NCI-H510A (cell line): Measurements from ENCODE around the gene PER3.
"Not testable (repeated sequence)": the region's sequence is repeated elsewhere in the genome, so short reads cannot be mapped to it uniquely, and the experiment has no call there.

Source experiments
- DNase-seq: peaks from one replicate; lab custom pipeline; 2025; lab: John Stamatoyannopoulos, UW

PER3 gene

GRCh38 chr1:7780976-7781375 is 3.1 kb upstream of the PER3 start:
- DNase-seq: no peak

DNA sequence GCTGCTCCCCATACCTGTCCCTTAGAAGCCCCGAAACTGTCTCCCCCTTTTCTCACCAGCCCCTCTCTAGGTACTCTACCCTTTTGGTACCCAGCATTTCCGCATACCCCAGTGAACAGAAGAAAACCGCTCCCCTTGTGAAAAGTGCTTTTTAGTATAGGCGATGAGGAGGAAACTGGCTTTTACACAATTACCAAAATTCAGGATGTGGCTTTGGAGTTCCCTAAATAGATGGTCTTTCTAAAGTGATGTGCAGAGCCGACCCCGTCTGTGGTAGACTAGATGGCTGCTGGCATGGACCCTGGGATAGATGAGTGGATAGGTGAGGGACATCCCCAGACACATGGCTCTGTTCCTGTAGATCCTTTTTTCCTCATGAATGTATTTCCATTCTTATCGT is 2.6 kb upstream of the PER3 start:
- no peak for DNase-seq

DNA sequence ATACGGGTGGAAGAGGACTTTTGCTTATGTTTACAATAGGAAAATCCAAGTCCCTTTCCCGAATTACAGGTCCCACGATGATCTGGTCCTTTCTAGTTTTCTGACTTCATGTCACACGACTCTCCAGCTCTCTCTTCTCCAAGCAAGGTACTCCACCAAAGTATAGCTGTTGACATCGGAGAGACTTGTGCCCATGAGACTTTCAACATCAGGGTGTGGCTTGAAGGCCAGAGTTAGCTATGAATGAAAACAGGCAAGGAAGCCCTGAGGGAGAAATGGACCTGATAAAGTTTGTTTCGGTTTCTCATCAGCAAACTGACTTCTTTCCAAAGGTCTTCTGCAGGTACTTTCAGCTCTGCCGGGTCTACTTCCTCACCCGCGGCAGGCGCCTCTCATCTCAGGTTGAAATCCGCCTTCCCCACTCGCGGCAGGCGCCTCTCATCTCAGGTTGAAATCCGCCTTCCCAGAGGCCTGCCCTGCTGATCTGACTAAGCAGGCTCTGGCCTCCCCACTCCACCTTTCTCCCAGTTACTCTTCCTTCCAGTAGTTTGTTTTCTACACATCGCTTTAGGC is 2.1 kb upstream of the PER3 start:
- no peak for DNase-seq

- DNase-seq: peak; percentile 95
Observed at GRCh38 chr1:7783178-7783711, 846 bp upstream of the PER3 start.

GRCh38 chr1:7784492-7785071 is 491 bp downstream of the PER3 start:
- DNase-seq: peak; percentile 77

GRCh38 chr1:7785108-7785507 is 1.0 kb downstream of the PER3 start:
- peak; percentile 16 for DNase-seq

DNA sequence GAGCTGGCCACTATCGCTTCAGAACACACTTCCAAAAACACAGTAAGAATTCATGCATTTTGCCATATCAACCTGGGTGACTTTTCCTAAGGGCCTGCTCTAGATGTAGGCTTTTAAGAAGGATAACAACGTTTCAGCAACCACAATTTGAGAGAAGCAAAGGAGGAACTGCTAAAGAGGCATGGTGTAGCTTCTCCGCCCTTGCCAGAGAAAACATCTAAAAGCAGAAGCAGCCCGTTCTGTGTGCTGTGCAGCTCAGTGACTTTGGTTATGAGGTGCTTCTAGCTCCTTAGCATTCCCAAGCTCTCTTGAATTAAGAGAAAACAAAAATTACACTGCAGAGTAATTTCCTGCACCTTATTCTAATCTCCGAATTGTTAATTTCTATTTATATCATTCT is 2.7 kb downstream of the PER3 start:
- no peak for DNase-seq

GRCh38 chr1:7789828-7790227 is 5.7 kb downstream of the PER3 start:
- DNase-seq: no peak

DNA sequence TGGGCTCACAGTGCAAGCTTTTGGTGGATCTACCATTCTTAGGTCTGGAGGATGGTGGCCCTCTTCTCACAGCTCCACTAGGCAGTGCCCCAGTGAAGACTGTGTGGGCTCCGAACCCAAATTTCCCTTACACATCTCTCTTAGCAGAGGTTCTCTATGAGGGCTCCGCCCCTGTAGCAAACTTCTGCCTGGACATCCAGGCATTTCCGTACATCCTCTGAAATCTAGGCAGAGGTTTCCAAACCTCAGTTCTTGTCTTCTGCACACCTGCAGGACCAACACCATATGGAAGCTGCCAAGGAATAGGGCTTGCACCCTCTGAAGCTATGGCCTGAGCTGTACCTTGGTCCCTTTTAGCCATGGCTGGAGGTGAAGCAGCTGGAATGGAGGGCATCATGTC is 6.9 kb downstream of the PER3 start:
- DNase-seq: not testable (repeated sequence)

- no peak for DNase-seq
Observed at GRCh38 chr1:7795406-7795805, 11.3 kb downstream of the PER3 start.

DNA sequence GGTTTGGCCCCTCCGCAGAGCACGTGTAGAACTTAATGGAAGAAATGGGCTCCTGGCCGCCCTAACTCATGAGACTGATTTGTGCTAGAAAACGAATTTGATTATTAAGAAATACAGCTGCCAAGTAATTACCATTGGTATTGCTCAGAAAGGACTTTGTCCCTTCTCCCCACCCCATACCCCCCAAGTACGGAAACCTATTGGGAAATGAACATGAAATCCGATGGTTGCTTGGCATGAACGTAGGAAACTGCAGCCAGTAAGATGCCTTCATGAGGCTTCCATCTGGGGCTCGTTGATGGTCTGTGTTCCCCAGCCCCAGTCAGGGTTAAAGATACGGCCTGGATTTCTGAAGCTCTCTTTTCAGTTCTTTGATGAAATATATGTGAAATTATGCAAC is 21.4 kb downstream of the PER3 start:
- no peak for DNase-seq

DNA sequence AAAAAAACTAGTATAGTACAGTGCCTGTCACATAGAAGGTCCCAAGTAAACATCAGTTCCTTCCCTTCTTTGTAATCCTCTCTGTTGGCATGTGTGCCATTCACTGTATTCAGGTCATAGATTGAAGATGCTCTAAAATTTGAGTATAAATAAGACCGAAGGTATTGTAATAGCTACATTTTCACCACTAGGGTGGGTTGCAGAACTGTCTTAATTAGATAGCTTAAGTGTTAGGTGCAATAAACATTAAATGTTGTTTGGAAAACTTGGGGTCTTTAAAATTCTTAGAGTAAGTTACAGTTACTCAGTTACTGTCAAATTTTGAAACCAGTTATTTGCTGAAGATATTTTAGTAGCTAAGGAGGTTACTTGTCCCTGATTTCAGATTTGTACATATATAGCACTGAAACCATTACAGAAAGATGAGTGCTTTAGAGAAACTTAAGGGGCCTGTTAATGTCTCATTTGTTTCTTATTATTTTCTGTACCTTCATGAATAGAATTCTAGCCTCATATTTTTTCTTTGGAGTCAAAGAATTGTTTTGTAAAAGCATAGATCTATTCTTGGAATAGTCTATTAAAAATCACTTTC is 24.3 kb downstream of the PER3 start:
- no peak for DNase-seq

DNA sequence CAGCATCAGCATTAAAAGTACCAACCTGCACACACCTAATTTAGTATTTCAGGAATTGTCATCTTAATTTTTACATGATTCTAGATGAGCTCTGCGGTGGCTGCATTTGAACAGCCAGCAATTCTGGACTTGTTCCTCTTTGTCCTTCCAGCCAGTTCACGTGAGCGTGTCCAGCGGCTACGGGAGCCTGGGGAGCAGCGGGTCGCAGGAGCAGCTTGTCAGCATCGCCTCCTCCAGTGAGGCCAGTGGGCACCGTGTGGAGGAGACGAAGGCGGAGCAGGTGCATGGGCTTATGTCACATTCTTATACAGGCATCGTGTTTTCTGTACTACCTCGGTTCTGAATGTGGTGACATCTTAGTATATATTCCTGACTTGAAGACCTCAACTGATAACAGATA is 25.7 kb downstream of the PER3 start:
- DNase-seq: no peak

GRCh38 chr1:7810395-7810794 is 26.3 kb downstream of the PER3 start:
- no peak for DNase-seq

GRCh38 chr1:7811476-7811875 is 27.4 kb downstream of the PER3 start:
- no peak for DNase-seq

- no peak for DNase-seq
Observed at GRCh38 chr1:7813677-7814373, 29.7 kb downstream of the PER3 start.

DNA sequence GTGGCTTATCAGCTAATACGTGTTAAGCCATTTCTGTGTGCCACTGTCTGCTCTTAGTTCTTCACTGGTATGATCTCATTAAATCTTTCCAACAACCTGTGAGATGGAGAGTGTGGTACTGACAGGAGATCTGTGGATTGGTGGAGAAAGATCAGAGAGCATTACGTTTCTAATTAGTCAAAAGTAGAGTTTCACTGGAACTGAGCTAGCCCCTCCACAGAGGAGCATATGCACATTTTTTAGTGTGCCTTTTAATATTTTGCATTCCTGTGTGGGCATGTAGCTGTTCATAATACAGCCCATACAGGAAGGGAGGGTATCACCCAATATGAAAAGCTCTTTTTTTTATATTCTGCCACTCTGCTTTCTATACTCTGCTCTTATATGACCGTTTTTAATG is 37.2 kb downstream of the PER3 start:
- DNase-seq: no peak

- no peak for DNase-seq
Observed at GRCh38 chr1:7824701-7825100, 40.6 kb downstream of the PER3 start.

DNA sequence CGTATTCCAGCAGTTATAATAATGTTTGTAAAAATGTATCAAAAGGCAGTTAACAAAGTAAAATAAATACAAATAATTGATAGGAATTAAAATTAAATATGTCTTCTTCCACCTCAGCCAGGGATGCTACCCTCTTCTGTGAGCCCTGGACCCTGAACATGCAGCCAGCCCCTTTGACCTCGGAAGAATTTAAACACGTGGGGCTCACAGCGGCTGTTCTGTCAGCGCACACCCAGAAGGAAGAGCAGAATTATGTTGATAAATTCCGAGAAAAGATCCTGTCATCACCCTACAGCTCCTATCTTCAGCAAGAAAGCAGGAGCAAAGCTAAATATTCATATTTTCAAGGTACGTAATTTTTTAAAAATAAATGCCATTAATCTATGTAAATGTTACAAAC is 42.3 kb downstream of the PER3 start:
- no peak for DNase-seq

- peak; percentile 37 for DNase-seq
Observed at GRCh38 chr1:7827126-7827955, 43.2 kb downstream of the PER3 start.

- no peak for DNase-seq
Observed at GRCh38 chr1:7831458-7831857, 47.4 kb downstream of the PER3 start.

DNA sequence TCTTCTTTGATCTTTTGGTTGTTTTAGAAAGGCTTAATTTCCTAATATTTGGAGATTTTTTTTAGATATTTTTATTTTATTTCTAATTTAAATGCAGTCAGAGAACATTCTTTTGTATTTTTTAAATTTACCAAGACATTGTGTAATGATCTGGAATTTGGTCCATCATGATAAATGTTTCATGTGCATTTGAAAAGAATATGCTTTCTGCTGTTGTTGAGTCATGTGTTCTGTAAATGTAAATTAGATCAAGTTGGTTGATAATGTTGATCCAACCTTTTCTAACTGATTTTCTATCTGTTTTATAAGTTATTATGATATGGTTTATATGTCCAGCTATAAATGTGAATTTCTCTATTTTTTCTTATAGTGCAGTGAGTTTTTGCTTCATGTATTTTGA is 48.9 kb downstream of the PER3 start:
- DNase-seq: no peak
